ENCODE data around the gene GPC1. TPM values are rescaled to one million over a fixed set of nuclear protein-coding genes. Genes with fewer than 3 reads are reported as not detected.

Gene GPC1
- total RNA-seq, 1 donor from 2014 or later: 101 TPM

DNA sequence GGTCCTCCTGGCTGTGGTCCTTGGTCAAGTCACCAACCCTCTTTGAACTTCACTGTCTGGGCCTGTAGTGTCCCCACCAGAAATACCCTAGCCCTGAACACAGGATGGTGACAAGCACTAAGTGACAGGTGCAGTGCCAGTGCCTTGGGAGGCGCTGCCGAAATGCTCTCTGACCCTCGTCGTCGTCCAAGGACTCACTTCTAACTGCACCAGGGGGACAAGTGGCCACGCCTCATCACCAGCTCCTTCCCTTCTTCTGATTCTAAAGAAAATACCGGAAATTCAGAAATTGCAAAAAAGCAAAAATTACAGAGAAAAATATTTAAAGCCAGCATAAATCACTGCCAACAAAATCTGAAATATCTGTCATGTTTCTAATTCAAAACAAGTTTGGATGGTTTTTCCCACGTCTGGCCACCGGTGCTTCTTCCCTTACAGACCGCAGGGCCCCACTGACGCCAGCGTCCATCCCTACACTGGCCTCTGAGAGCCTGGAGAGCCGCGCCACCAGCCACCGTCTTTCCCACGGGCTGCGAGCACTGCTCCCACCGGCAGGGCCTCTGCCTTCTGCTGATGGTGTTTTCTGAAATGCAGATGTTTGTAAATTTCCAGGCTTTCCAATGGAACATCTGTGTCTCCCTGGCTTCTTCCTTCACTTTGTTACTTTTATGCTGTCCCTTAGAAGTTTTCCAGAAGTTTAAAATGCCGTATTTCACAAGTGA lies 37.4 kb upstream of the GPC1 start:
- ATAC-seq: no peak

DNA sequence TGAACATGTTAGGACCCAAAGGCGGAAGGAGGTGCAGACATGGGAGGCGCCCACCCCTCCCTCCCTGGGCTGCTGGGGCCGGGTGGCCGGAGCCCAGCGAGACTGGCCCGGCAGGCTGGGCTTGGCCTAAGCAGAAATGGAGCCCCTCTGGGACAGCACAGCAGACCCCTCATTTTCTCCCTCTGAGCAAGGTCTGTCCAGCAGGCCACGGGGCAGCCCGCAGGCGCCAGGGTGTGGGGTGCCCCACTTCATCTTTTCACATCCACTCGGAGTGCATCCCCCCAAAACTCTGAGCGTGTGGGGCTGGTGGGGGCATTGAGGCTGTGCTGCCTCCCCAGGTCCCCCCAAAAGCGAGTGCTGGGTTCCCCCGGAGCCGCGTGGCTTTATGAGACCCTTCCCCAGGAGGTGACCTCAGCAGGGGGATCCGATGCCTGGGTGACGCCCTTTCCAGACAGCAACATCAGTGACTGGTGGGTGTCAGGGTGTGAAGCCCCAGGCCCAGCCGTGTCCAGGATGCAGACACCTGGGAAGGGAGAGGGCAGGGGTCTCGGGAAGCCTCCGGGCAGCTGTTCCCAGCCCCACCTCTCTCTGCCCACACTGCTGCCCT lies 36.7 kb upstream of the GPC1 start:
- no peak for ATAC-seq

DNA sequence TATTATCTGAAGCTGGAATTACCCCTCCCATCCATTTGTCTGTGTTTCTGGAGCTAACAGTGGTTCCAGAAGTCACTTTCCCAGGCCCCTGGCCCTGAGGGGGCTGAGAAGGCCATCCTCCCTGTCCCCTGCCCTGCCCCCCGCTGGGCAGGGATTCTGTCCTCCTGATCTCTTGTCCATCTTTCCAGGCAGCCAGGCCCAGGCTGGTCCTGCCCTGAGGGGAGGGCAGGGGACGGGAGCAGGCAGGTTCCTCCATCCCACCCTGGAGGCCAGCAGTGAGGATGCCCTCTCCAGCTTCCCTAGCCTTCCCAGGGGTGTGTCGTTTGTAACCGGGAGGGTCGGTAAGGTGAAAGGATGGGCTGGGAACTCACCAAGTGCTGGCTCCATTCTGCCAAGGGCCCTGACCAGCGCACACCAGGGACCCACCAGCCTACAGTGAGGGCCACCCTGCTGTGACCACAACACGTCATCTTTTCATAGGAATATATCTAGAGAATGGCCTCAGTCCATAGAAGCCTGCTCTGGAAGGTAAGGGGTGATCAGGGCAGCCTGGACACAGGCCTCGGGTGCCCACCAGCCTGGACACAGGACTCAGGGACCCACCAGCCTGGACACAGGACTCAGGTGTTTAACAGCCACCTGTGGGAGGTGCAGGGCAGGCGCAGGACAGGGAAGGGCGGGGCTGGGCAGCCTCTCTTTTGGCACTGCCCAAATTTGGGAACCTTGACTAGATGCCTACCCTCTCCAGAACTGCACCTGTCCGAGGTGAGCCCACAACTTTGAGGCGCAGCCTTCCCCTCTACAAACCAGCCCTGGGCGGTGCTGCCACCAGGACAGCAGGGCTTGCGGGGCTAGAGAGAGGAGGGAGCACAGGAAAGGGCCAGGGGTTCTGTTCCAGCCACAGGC lies 35.8 kb upstream of the GPC1 start:
- no peak for ATAC-seq

DNA sequence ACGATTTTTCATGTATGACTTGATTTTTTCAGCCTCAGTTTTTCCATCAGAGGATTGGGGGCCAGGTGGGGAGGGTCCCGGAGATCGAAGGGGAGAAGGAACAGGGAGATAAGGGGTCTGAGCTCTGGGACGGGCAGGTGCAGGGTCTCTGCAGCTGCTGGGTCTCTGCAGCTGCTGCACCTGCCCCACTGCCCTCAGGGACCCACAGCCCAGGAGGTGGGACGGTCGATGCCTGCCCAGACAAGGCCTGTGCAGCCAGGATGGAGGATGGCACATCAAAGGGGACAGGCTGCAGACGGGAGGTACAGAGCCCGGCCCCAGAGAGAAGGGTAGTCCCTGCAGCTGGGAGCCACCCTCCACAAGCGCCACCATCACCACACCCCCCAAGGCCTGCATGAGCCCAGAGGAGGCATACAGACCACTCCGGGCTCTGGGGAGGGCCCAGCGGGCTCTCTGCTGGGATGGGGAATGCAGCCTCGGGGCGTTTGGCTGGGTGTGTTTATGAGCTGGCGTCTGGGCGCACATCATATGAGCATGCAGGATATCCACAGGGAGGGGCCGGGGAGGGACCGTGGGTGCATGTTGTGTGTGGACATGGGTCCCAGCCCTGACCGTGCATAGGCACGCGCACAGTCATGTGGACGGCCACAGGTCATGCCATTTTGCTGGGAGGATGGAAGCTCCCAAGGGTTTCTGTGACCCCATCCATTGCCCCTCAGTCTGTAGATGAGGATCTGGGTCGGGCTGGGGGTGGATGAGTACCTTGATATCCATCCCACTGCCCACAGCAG lies 34.9 kb upstream of the GPC1 start:
- ATAC-seq: peak; percentile 60

DNA sequence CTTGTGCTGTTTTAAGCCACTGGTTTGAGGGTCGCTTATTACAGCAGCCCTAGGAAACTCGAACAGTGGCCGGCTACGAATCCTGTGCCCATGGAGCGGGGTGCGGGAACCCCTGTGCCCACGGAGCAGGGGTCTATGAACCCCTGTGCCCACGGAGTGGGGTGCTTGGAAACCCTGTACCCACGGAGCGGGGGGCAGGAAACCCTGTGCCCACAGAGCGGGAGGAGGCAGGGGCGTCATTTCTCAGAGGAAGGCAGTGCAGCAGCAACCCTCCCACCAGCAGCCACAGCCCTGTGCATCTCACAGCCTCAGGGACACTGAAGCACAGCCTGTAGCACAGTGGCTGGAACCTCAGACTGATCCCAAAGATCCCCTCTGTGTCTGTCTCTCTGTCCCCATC lies 34.2 kb upstream of the GPC1 start:
- no peak for ATAC-seq

- peak; percentile 81 for ATAC-seq
Measured at GRCh38 chr2:240401781-240402551, 33.5 kb upstream of the GPC1 start.

GRCh38 chr2:240402566-240403272 lies 32.7 kb upstream of the GPC1 start:
- ATAC-seq: no peak

DNA sequence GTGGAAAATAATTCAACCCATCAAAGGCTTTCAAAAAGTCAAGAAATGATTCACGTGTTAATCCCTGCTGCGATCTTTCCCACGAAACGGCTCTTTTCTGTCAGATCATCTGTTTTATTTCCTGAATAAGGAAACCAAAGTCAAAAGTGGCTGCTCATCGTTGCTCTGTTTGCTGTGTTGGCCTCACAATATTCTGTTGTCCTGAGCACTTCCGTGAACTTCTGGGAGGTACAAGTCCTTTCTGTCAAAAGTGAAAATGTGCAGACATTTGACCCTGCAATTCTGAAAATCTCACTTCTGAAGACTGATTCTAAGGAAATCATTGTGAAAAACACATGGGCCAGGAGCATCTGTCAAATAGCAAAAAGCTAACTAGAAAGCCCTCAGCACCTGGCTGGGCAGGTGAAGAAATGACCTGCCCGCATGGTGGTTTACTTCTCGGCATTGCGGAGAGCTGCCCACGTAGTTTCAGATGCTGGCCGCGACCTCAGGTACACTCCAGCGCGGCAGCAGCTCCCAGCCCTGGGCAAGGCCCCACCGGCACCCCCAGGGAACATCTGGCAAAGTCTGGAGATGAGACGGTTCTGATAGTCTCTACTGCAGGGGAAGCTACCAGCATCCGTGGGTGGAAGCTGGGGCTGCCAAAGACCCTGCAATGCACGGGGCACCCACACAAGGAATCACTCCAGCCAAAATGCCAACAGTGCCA lies 31.9 kb upstream of the GPC1 start:
- no peak for ATAC-seq

DNA sequence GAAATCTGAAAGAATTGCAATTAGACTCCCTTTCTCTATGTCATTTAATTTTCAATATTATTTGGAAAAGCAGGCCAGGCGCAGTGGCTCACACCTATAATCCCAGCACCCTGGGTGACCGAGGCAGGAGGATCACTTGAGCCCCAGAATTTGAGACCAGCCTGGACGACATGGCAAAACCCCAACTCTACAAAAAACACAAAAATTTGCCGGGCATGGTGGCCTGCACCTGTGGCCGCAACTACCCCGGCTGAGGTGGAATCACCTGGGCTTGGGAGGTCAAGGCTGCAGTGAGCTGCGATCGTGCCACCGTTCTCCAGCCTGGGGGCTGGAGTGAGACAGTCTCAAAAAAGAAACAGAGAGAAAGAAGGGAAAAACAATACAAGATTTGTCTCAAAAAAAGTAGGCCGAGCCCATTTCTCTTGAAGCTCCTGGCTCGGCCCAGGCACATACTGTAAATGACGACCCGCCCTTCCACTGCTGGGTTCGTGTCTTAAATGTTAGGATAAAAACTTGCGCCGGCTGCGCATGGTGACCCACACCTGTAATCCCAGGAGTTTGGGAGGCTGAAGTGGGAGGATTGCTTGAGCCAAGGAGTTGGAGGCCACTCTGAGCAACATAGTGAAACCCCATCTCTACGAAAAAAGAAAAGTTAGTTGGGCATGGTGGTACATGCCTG lies 31.1 kb upstream of the GPC1 start:
- ATAC-seq: no peak

- no peak for ATAC-seq
Measured at GRCh38 chr2:240405133-240405532, 30.3 kb upstream of the GPC1 start.

GRCh38 chr2:240405684-240406313 lies 29.7 kb upstream of the GPC1 start:
- ATAC-seq: no peak

GRCh38 chr2:240407090-240407489 lies 28.4 kb upstream of the GPC1 start:
- no peak for ATAC-seq

- ATAC-seq: no peak
Measured at GRCh38 chr2:240410004-240410403, 25.5 kb upstream of the GPC1 start.

GRCh38 chr2:240410808-240411207 lies 24.7 kb upstream of the GPC1 start:
- ATAC-seq: no peak

- ATAC-seq: peak; percentile 25
Measured at GRCh38 chr2:240411261-240412160, 24.0 kb upstream of the GPC1 start.

GRCh38 chr2:240412211-240412861 lies 23.1 kb upstream of the GPC1 start:
- peak; percentile 43 for ATAC-seq

DNA sequence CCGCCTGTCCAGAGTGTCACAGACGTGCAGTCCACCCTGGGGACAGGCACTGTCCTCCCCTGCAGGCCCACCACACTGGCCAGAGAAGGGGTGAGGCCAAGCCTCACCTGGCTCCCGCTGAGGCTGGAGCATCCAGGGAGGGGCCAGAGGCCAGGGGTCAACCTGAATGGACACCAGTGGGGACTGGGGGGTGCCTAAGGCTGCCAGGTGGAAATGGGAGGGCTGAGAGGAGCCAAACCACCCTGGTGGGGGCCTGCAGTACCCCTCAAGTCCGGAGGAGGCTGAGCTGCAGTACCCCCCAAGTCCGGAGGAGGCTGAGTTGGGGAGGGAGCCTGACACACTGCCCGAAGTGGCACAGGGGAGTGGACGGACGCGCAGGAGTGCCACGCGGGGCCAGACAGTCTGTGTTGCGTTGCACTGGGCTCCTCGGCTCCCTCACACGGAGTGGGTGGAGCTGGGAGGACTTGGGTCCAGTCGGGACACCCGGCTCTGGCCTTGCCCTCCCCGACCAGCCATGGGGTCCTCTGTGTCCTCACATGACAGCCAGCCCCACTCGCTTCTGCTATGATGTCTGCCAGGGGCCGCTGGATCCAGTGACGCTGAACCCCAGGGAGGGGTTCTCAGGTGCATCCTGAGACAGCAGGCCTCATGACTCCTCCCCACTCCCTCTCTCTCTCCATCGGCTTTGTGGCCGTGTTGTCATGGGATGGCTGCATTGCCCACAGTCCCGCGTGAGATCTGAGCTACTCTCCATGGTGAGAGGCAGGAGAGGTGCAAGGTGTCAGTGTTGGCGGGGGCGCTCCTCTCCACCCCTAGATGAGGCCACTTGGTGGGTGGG lies 22.3 kb upstream of the GPC1 start:
- peak; percentile 27 for ATAC-seq

All from esophagus mucosa (tissue), 1 donor.